ENCODE results near the gene KRTAP5-1.

The KRTAP5-1 gene

GRCh38 chr11:1540074-1540473 is 45.0 kb downstream of the KRTAP5-1 start:
- DNase-seq = no peak

DNA sequence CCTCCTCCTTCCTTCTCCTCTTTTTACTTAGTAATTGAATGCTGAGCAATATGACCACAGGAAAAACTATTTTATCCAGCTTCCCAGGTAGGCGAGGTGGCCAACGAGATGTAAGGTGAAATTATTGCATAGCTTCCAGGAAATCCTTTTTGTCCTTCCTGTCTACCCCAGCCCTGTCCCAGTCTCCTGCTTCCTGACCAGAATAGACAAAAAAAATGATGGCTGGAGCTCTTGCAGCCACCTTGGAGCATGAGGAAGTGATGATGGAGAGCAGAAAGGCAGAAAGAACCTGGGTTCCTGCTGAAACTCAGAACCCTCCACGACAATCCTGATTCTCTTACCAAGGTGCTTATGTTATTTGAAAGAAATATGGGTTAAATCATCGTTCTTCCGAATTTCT is 46.9 kb downstream of the KRTAP5-1 start:
- DNase-seq = no peak

DNA sequence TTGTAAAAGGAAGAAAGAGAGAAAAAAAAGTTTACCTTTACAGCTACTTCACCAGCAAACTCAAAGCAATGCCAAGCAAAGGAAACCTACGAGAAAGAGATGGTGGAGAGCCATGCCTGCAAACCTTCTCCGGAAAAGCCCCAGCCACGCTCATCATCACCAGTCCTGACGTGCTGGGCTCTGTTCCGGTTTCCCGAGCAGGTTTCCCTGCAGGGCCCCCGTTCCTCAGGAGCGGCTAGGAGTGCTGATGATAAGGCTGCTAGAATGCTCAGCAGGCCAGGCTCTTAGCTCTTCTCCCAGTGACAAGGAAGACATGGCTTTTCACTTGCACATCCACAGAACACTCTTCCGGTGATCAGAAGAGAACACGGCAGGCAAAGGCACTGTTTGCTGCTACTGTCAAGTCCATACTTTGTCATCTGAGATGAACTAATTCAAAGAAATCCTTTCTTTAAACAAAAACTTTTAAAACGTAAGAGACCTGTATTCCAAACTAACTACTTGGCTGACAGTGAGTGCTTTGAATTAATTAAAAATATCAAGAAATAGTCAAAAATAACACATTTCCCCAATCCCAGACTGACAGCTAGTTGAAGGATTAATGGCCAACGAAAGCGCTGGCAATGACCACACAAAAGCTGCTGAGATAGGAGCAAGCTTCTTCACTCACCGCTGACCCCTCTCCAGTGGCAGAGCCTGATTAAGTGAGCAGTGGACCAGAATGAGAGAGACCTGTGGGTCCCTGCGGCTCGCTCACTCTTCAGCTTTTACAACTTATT is 48.8 kb downstream of the KRTAP5-1 start:
- no peak for DNase-seq

- DNase-seq = no peak
Measured at GRCh38 chr11:1534682-1535081, 50.4 kb downstream of the KRTAP5-1 start.
